Adipose tissue (tissue), 3 donors: ENCODE data around the gene TEX44. TPM values are rescaled to one million over a fixed set of nuclear protein-coding genes. Genes with fewer than 3 reads are reported as not detected.

Source experiments
- H3K27ac ChIP-seq: one replicate; pipeline ENCODE4 v1.5.1; 2013; ENCODE audit warnings: low read depth, low read length
- WGBS, 3 donors: extraction: QIAGEN DNeasy Blood & Tissue Kit; methylation state at CpG; one replicate each; pipeline ENCODE4 v1.1.7; 2013; 5-methylcytosine and 5-hydroxymethylcytosine counted together
- polyA plus RNA-seq, 3 donors: library from polyadenylated mRNA; stranded (reverse); fragments of 200-250 nt; gene quantifications; one replicate each; pipeline ENCODE4 v1.2.3, GENCODE V29; 2013
- donor health status: healthy with polysubstance abuse.
- donor health status: Bipolar disorder and iron deficiency.
- donor health status: healthy.

Gene TEX44
- polyA plus RNA-seq, 3 donors = not detected

DNA sequence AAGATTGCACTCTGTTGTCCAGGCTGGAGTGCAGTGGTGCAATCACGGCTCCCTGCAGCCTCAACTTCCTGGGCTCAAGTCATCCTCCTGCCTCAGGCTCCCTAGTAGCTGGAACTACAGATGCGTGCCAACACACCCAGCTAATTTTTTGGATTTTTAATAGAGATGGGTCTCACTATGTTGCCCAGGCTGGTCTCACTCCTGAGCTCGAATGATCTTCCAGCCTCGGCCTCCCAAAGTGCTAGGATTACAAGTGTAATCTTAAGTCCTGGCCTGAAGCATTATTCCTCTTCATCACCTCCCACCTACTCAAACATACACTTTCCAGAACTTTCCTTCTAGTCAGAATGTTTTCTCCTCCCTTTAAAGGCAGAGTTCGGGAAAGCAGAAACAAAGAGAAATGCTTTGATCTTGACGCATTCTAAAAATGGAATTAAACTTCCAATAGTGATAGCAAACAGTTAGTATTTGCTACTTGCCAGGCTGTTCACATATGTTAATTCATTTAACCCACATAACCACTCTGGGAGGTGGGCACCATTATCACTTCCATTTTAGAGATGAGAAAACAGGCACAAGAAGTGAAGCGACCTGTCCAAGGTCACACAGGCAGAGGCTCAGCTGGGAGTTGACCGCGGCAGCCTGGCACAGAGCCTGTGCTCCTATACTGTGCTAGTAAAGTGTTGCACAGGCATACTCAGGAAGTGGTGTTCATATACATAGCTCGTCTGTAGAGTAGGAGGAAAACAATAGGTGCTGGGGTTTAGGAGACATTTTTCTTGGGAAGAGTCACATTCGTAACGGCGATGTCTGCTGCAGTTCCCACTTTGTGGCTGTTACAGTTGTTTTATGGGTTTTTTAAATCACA lies 24.6 kb downstream of the TEX44 start:
- H3K27ac ChIP-seq = no peak overlapping the region
- 61 to 64% (median 61%) methylated on average over 13 of the region's 13 CpGs for WGBS, 3 donors

DNA sequence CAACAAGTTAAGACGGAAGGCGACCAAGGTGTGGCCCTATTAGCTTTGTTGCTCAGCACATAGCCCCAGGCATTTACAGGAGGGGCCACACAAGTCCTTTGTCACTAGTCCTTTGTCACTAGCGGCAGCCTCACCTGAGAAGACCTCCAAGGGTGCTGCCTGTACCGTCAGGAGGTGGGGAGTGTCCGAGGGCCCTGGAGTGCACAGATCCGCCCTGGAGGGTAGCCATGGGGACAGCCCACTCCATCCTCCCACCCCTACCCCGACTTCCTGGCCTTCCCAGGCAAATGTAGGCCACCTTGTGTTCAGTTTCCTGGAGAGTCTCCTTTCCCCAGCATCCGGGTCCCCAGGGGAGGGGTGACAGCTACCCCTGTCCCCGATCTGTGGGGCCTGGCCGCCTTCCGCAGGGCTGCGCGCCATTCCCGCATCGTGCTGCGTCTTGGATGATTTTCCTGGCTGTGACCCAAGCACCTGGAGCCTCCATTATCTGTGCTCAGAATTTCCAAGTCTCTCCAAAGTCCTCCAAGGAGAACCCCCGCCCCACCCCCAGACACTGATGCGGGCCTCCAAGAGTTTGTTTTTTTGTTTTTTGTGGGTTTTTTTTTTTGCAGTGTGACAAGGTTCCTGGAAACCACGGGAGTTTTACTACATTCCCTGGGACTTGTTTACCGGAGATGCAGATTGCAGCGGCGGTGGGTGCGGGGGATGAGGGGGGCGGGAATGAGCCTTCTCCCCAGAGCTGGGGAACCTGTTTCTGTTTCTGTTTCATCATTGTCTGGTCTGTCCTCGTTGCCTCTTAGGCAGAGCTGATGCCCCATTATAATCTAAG lies 28.6 kb downstream of the TEX44 start:
- H3K27ac ChIP-seq = no peak overlapping the region
- 34 to 42% (median 38%) methylated on average over 25 of the region's 25 CpGs for WGBS, 3 donors

- no peak overlapping the region for H3K27ac ChIP-seq
- 90 to 97% (median 94%) methylated on average over 10 of the region's 10 CpGs for WGBS, 3 donors
Measured at GRCh38 chr2:231622963-231623362, 30.3 kb downstream of the TEX44 start.

DNA sequence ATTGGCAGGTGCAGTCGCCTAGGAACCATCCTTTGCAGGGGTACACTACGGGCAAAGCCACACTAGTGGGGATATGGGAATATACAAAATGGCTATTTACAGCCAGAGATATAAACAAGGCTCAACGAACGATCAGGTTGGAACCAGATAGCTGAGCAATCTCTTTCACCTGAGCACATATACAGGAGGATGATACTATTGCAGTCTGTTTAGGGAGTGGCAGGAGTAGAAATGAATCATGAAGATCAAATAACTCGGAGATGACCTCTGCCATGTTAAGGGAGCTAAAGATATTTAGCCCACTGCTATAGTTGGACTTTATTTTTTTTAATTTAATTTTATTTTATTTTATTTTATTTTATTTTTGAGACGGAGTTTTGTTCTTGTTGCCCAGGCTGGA lies 33.8 kb downstream of the TEX44 start:
- 55 to 93% (median 88%) methylated on average over 6 of the region's 6 CpGs for WGBS, 3 donors
- H3K27ac ChIP-seq = no peak overlapping the region

GRCh38 chr2:231627384-231628120 lies 34.9 kb downstream of the TEX44 start:
- WGBS, 3 donors = 51 to 74% (median 63%) methylated on average over 10 of the region's 10 CpGs
- H3K27ac ChIP-seq = no peak overlapping the region

DNA sequence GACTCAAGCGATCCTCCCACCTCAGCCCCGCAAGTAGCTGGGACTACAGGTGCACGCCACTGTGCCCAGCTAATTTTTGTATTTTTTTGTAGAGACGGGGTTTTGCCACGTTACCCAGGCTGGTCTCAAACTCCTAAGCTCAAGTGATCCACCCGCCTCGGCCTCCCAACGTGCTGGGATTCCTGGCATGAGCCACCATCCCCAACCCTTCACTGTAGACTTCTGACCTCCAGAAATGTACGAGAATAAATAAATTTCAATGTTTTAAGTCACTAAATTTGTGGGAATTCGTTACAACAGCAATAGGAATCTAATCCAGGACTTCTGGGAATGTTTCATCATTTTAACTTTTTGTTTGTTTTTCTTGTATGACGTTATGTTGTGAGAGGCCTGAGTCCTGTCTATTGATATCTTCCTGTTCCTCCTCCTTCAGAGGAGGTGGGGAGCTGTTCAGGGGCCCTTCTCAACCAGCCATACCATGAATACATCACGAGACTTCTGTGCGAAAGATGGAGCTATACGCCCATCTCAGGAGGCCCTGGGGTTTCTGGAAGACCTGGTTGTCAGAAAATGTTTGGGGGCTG lies 40.0 kb downstream of the TEX44 start:
- no peak overlapping the region for H3K27ac ChIP-seq
- WGBS, 3 donors = 75 to 83% (median 76%) methylated on average over 13 to 14 of the region's 14 CpGs

- 85 to 88% (median 86%) methylated on average over 13 of the region's 13 CpGs for WGBS, 3 donors
- no peak overlapping the region for H3K27ac ChIP-seq
Measured at GRCh38 chr2:231633241-231633976, 40.7 kb downstream of the TEX44 start.

DNA sequence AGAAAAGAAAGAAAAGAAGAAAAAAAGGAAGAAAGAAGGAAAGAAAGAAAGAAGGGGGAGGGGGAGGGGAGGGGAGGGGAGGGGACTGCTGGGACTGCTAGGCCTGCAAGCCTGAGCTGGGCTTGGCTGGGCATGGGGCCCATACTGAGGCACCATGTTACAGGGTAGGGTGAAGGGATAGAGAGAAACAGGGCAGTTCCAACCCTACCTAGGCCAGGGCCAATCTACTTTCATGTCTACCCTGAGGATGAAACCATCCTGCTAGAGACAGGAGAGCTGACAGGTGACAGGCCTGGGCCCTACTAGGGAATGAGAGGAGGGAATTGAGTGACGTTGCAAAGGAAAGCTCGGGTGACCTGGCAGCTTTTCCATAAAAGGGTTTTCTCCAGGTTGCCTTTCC lies 41.7 kb downstream of the TEX44 start:
- H3K27ac ChIP-seq = no peak overlapping the region
- WGBS, 3 donors = 80 to 93% (median 88%) methylated on average over 2 of the region's 2 CpGs

DNA sequence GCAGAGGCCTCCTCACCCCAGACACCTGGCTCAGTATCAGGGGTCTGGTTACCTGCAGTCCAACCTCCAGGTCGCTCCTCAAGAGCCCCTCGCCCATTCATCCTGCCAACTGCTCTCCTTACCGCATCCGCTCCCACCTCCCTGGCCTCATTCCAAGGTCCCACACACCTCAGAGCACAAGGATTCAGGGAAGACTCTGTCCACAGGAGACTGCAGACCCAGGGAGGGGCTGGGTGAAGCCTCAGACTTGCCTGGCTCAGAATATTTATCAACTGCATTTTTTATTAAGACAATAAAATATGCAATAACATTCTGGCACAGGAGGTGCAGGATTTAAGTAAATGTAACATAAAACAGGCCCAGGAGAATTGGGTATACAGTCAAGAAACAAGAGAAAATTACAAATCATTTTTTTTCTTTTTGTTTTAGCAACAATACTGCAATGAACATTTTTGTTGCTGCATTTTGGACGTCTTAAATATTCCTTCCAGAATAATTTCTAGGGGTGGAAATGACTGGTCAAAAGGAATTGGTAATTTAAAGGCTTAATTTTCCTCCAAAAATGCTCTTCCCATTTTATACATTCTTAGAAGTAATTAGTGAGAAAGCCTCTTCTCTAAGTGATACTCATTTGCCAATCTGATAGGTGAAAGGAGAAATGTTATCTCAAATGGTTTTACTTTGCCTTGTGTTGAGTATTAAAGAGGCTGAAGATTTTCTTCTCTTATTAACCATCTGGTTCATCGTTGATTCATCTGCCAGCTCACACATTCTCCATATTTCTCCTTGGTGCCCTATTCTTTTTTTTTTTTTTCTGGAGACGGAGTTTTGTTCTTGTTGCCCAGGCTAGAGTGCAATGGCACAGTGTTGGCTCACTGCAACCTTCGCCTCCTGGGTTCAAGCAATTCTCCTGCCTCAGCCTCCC lies 42.5 kb downstream of the TEX44 start:
- no peak overlapping the region for H3K27ac ChIP-seq
- 55 to 75% (median 74%) methylated on average over 8 of the region's 8 CpGs for WGBS, 3 donors

GRCh38 chr2:231640241-231640640 lies 47.6 kb downstream of the TEX44 start:
- H3K27ac ChIP-seq = peak overlapping the region; percentile 56
- 42 to 57% (median 45%) methylated on average over 6 of the region's 6 CpGs for WGBS, 3 donors

DNA sequence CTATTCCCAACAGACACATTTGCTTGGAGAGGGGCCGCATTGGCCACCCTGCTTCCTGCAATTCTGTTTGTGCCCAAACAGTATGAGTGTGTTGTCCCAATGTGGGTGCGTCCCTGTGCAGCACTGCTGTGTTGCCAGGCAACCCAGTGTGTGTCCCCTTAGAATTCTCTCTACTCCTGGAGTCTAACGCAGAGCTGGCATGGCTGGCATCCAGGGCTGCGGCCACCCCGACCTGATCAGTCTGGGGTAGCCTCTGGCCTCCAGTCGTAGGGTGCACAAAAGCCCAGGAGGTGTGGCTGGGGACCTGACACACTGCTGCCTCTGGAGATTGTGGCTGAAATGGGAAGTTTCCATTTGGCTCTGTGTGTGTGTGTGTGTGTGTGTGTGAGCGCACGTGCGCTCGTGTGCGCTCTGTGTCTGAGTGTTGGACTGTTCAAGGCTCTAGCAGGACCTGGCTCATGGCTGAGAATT lies 48.0 kb downstream of the TEX44 start:
- H3K27ac ChIP-seq = peak overlapping the region; percentile 56
- WGBS, 3 donors = 22 to 62% (median 45%) methylated on average over 11 of the region's 11 CpGs

- H3K27ac ChIP-seq = peak overlapping the region; percentile 66
- 8 to 71% (median 11%) methylated on average over 30 of the region's 30 CpGs for WGBS, 3 donors
Measured at GRCh38 chr2:231642631-231643494, 50.2 kb downstream of the TEX44 start.

GRCh38 chr2:231643495-231643888 lies 50.8 kb downstream of the TEX44 start:
- WGBS, 3 donors = 81 to 89% (median 86%) methylated on average over 8 of the region's 8 CpGs
- peak overlapping the region; percentile 66 for H3K27ac ChIP-seq
